ENCODE measurements around the gene COL4A5. TPM values are rescaled to one million over a fixed set of nuclear protein-coding genes. Genes with fewer than 3 reads are reported as not detected.
"Not testable (repeated sequence)": the region's sequence is repeated elsewhere in the genome, so short reads cannot be mapped to it uniquely, and the experiment has no call there.

Gene COL4A5
- 10 to 100 TPM in 3 of 4 donors, 1 to 10 TPM in 1; 9.9 to 31.7 (median 13.9) TPM for total RNA-seq

DNA sequence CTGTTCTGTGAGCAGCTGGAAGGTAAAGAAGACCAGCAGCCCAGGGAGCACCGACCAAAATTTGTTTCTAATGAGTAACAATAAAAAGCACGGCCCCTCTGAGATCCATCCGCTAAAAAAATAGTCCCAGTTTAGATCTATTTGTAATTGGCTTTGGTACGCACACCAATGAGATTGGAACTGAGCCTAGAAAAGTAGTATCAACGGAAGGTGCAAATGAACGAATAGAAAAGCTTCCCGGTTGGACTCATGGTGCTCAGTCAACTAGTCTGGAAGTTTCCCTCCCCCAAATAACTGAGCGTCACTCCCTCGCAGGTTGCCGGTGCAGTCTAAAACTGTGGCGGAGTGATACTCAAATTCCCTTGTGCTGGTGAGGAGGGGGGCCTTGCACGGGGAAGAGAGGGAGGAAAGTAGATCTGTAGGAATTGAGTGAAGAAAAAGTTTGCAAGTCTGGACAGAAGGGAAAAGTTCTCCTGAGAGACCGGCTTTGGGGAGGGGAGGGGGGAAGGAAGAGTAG, at the start of gene COL4A5:
COL4A5 (plus strand) TSS at position 413 of the 517 bp plus-strand sequence. CDS start 288 bp downstream, outside the sequence.
- Histone ChIP-seq H3K27me3 (no peaks in the 10 kb centered on the region), H3K27ac (peak within 1 kb of the TSS; percentile 25 to 79 (median 64)), H3K4me1 (peaks cover 0 to 20% (median 0%) of the 10 kb centered on the region in 3 donors), H3K9me3 (no peaks in the 10 kb centered on the region), H3K36me3 (no peaks in the 10 kb centered on the region), H3K4me3 (peak within 1 kb of the TSS; percentile 41 to 63 (median 51))
- TF ChIP-seq, protein P1, sequence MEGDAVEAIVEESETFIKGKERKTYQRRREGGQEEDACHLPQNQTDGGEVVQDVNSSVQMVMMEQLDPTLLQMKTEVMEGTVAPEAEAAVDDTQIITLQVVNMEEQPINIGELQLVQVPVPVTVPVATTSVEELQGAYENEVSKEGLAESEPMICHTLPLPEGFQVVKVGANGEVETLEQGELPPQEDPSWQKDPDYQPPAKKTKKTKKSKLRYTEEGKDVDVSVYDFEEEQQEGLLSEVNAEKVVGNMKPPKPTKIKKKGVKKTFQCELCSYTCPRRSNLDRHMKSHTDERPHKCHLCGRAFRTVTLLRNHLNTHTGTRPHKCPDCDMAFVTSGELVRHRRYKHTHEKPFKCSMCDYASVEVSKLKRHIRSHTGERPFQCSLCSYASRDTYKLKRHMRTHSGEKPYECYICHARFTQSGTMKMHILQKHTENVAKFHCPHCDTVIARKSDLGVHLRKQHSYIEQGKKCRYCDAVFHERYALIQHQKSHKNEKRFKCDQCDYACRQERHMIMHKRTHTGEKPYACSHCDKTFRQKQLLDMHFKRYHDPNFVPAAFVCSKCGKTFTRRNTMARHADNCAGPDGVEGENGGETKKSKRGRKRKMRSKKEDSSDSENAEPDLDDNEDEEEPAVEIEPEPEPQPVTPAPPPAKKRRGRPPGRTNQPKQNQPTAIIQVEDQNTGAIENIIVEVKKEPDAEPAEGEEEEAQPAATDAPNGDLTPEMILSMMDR (IDR thresholded peaks at IDR 0.05) = no peak
- no peak for TF ChIP-seq POLR2A (IDR thresholded peaks at IDR 0.05)
- WGBS, 2 donors = 6 to 26% methylated on average over 12 to 13 of the region's 13 CpGs
- no peak for DNase-seq
- intact Hi-C loops (cut with DNase I) = no loop called here

GRCh38 chrX:108390976-108391717, 48.5 kb upstream of the COL4A5 start:
- H3K27ac ChIP-seq; H3K27me3 ChIP-seq; H3K36me3 ChIP-seq; DNase-seq; H3K9me3 ChIP-seq; intact Hi-C loops (cut with DNase I); H3K4me3 ChIP-seq; H3K4me1 ChIP-seq: not testable (repeated sequence)
- WGBS, 2 donors = 83 to 100% methylated on average over 2 of the region's 9 CpGs

DNA sequence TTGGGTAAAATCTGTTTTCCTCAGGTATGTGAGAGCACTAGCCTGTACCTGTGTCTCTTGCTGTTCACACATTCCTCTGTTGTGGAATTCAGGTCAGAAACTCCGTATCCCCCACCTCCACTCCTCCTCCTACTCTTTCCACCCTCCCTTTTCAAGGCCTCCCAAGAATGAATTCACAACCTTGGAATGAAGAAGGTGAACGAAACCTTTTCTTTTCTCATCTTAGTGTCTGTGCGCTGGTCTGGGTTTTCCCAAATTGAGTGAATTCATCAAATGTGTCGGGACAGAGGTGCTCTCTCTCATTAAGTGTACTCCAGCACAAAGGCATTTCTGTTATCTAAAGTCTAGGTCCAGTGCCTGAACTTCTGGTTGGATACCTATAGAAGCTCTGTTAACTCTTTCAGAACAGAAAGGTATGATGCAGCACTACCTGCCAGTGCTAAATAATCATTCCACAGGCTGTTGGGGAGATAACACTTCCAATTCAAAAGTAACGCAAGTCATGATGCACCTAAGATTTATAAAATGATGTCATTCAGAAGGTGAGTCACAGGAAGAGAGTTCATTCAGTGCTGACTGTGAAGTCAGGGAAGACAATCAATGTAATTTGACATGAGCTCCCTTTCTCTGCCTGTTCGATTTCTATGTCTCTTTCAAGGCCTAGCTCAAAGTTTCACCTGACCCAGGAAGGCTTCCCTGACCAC, 43.3 kb upstream of the COL4A5 start:
- TF ChIP-seq, protein P1 (IDR thresholded peaks at IDR 0.05) = no peak
- no peak for TF ChIP-seq POLR2A (IDR thresholded peaks at IDR 0.05)
- 21 to 58% methylated on average over 6 of the region's 6 CpGs for WGBS, 2 donors
- H3K36me3 ChIP-seq = no peaks in the 10 kb centered on the region
- no peaks in the 10 kb centered on the region for H3K9me3 ChIP-seq
- peaks cover 0 to 31% (median 3%) of the 10 kb centered on the region in 3 donors for H3K4me1 ChIP-seq
- intact Hi-C loops (cut with DNase I) = no loop called here
- H3K4me3 ChIP-seq = no peak overlapping the region
- no peak overlapping the region for H3K27ac ChIP-seq
- DNase-seq = no peak
- H3K27me3 ChIP-seq = peaks cover 0 to 2% (median 0%) of the 10 kb centered on the region in 4 donors

GRCh38 chrX:108396986-108397385, 42.7 kb upstream of the COL4A5 start:
- no peak overlapping the region for H3K4me3 ChIP-seq
- no peaks in the 10 kb centered on the region for H3K36me3 ChIP-seq
- no peaks in the 10 kb centered on the region for H3K9me3 ChIP-seq
- H3K27ac ChIP-seq = no peak overlapping the region
- peaks cover 0 to 31% (median 3%) of the 10 kb centered on the region in 3 donors for H3K4me1 ChIP-seq
- intact Hi-C loops (cut with DNase I) = no loop called here
- no peaks in the 10 kb centered on the region for H3K27me3 ChIP-seq
- WGBS, 2 donors = 61 to 82% methylated on average over 1 of the region's 1 CpG
- no peak for TF ChIP-seq POLR2A (IDR thresholded peaks at IDR 0.05)
- TF ChIP-seq, protein P1 (IDR thresholded peaks at IDR 0.05) = no peak
- DNase-seq = no peak

GRCh38 chrX:108397627-108398391, 41.8 kb upstream of the COL4A5 start:
- WGBS, 2 donors = 41% methylated on average over 6 of the region's 6 CpGs
- Histone ChIP-seq H3K4me1 (peaks cover 0 to 31% (median 3%) of the 10 kb centered on the region in 3 donors), H3K4me3 (no peak overlapping the region), H3K27ac (no peak overlapping the region), H3K27me3 (no peaks in the 10 kb centered on the region), H3K36me3 (no peaks in the 10 kb centered on the region), H3K9me3 (no peaks in the 10 kb centered on the region)
- intact Hi-C loops (cut with DNase I) = no loop called here
- DNase-seq = no peak
- TF ChIP-seq, protein P1 (IDR thresholded peaks at IDR 0.05) = no peak
- TF ChIP-seq POLR2A (IDR thresholded peaks at IDR 0.05) = no peak

Data from esophagus squamous epithelium (tissue), 5 donors.